DOHH2 (cell line): ENCODE data around the gene PLCL1.

Experiments used
- EZH2phosphoT487 ChIP-seq: fragments of 200-600 bp; sonication (generic); IDR thresholded peaks from 2 replicates; pipeline ENCODE4 v1.6.1; 2017; ENCODE audit warnings: borderline replicate concordance, mild to moderate bottlenecking, antibody characterized with exemption, low read length, moderate library complexity, mixed read lengths
- TF ChIP-seq, protein P1 (sequence below): fragments of 200-600 bp; sonication (generic); IDR thresholded peaks from one replicate; pipeline ENCODE4 v1.5.1; 2014; ENCODE audit warnings: antibody characterized with exemption, mild to moderate bottlenecking, low read depth, low read length; ENCODE audit not compliant: poor library complexity, severe bottlenecking

DNA sequence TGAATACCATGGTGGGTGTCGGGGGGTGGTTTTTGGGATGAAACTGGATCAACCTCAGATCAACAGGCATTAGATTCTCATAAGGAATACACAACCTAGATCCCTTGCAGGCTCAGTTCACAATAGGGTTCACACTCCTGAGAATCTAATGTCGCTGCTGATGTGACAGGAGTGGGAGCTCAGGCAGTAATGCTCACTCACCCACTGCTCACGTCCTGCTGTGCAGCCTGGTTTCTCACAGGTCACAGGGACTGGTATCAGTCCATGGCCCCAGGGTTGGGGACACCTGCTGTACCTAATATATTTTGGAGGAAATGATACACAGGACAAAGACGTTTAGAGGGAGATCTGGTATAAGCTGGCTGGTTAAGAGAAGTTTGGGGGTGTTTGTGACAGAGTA, 338.8 kb downstream of the PLCL1 start:
- TF ChIP-seq, protein P1, sequence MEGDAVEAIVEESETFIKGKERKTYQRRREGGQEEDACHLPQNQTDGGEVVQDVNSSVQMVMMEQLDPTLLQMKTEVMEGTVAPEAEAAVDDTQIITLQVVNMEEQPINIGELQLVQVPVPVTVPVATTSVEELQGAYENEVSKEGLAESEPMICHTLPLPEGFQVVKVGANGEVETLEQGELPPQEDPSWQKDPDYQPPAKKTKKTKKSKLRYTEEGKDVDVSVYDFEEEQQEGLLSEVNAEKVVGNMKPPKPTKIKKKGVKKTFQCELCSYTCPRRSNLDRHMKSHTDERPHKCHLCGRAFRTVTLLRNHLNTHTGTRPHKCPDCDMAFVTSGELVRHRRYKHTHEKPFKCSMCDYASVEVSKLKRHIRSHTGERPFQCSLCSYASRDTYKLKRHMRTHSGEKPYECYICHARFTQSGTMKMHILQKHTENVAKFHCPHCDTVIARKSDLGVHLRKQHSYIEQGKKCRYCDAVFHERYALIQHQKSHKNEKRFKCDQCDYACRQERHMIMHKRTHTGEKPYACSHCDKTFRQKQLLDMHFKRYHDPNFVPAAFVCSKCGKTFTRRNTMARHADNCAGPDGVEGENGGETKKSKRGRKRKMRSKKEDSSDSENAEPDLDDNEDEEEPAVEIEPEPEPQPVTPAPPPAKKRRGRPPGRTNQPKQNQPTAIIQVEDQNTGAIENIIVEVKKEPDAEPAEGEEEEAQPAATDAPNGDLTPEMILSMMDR = no peak
- no peak for TF ChIP-seq EZH2phosphoT487
